Fibroblast of lung (primary cell): ENCODE results near the gene RBP4. TPM values are rescaled to one million over a fixed set of nuclear protein-coding genes. Genes with fewer than 3 reads are reported as not detected.

Source experiments
- DNase-seq, 2 donors: peaks; one replicate each; pipeline versions ENCODE4 v3.0.0 to v3.0.0-alpha.2; 2010; ENCODE audit warnings: low read depth in 2 of 2
- H2AFZ ChIP-seq: 2 replicates; pipeline ENCODE4 v1.5.1; 2012; ENCODE audit warnings: low read length, control low read depth, inconsistent platforms
- H3K27ac ChIP-seq: 2 replicates; pipeline ENCODE4 v1.5.1; 2011; ENCODE audit warnings: low read length, control low read depth; ENCODE audit not compliant: insufficient read depth
- H3K27me3 ChIP-seq: 2 replicates; pipeline ENCODE4 v1.5.1; 2011; ENCODE audit warnings: mild to moderate bottlenecking, low read length; ENCODE audit not compliant: control insufficient read depth, insufficient read depth
- H3K36me3 ChIP-seq: 2 replicates; pipeline ENCODE4 v1.5.1; 2011; ENCODE audit warnings: low read length; ENCODE audit not compliant: control insufficient read depth, insufficient read depth
- H3K4me1 ChIP-seq: 2 replicates; pipeline ENCODE4 v1.5.1; 2011; ENCODE audit warnings: low read length; ENCODE audit not compliant: control insufficient read depth, insufficient read depth; ENCODE audit errors: extremely low read depth
- H3K4me2 ChIP-seq: 2 replicates; pipeline ENCODE4 v1.5.1; 2011; ENCODE audit warnings: low read length, control low read depth; ENCODE audit not compliant: insufficient read depth; ENCODE audit errors: extremely low read depth
- H3K4me3 ChIP-seq, 4 experiments: fragments of 200-600 bp in 1 of 4; sonication (generic) in 1 of 4; replicated peaks in 1 of 4; 2 replicates each; pipeline ENCODE4 v1.5.1; 2011 to 2016; ENCODE audit warnings: low read length in 4 of 4, low read depth in 3 of 4, mild to moderate bottlenecking in 3 of 4, control low read depth in 2 of 4, inconsistent platforms in 1 of 4, mixed read lengths in 1 of 4; ENCODE audit not compliant: insufficient read depth in 1 of 4; ENCODE audit errors: control extremely low read depth in 1 of 4
- H3K79me2 ChIP-seq: 2 replicates; pipeline ENCODE4 v1.5.1; 2012; ENCODE audit warnings: mild to moderate bottlenecking, low read length, inconsistent platforms; ENCODE audit not compliant: control insufficient read depth, insufficient read depth
- H3K9ac ChIP-seq: 2 replicates; pipeline ENCODE4 v1.5.1; 2011; ENCODE audit warnings: mild to moderate bottlenecking, low read length, control low read depth; ENCODE audit not compliant: insufficient read depth
- H3K9me3 ChIP-seq: 2 replicates; pipeline ENCODE4 v1.5.1; 2012; ENCODE audit warnings: low read depth, low read length; ENCODE audit not compliant: control insufficient read depth, insufficient read depth
- H4K20me1 ChIP-seq: 2 replicates; pipeline ENCODE4 v1.5.1; 2011; ENCODE audit warnings: low read length; ENCODE audit not compliant: control insufficient read depth, insufficient read depth; ENCODE audit errors: extremely low read depth
- CTCF ChIP-seq, 2 donors: IDR thresholded peaks in 1 of 2; conservative IDR thresholded peaks in 1 of 2; 1 replicate in 1 of 2; 2 replicates in 1 of 2; pipeline ENCODE4 v1.5.1; 2011 to 2012; ENCODE audit warnings: low read length in 2 of 2, control low read depth in 1 of 2, inconsistent platforms in 1 of 2, low read depth in 1 of 2, mild to moderate bottlenecking in 1 of 2
- EZH2 ChIP-seq: IDR thresholded peaks from 2 replicates; pipeline ENCODE4 v1.5.1; 2012; ENCODE audit warnings: low read length, control low read depth, mild to moderate bottlenecking; ENCODE audit errors: missing control alignments
- polyA plus RNA-seq, 2 donors: library from polyadenylated mRNA; depleted of rRNA in 1 of 2; stranded (reverse) in 1 of 2; unstranded in 1 of 2; fragments of >200 nt; gene quantifications; 2 replicates each; pipeline ENCODE4 v1.2.1, GENCODE V29; 2011 to 2012; ENCODE audit warnings: missing spikeins in 1 of 2
- total RNA-seq: library from RNA; depleted of rRNA; stranded (reverse); fragments of >200 nt; gene quantifications from 2 replicates; pipeline ENCODE4 v1.2.1, GENCODE V29; 2014

RBP4 gene
- total and polyA plus RNA-seq, 2 donors (not counting 1 experiment from before 2014, with no cell fraction given) = 0.28 TPM; not detected in 1

DNA sequence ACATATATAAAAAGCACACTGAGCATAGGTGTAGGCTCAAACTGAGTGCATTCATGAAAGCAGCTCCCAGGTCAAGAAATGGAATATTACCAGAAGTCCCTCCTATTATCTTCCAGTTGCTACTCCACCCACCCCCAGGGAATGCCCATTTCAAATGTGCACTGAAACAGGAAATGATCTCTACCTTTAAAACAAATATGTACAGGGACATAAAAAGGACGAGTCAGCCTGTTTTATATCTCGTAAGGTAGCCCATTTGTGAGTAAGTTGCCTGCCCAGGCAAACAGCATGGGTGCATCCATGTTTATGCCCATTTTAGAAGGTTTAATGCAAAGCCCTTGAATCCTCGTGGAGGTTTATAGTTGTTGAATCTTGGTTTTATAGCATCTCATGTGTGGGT is 24.1 kb downstream of the RBP4 start:
- H3K4me2 ChIP-seq = no peak overlapping the region
- H4K20me1 ChIP-seq = no peaks in the 10 kb centered on the region
- H3K27me3 ChIP-seq = peaks cover 4% of the 10 kb centered on the region

DNA sequence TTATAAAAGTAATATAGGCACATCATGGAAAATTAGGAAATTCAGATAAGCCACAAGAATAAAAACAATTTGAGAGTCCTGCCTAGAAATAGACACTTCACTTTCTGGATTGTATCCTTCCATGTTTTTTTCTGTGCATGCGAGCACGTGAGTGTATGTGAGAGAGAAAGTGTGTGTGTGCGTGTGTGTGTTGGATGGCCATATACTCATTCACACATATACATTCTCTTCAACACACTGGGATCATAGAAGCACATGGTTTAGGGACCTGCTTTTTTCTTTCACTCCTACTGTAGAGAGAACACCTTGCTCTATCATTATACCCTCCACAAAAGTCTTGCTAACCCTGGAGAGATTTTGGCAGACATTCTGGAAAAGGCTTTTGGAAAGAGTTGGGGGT is 27.1 kb downstream of the RBP4 start:
- no peak for DNase-seq
- H3K4me3 ChIP-seq = no peak overlapping the region
- H3K4me2 ChIP-seq = no peak overlapping the region
- no peaks in the 10 kb centered on the region for H4K20me1 ChIP-seq
- H3K27me3 ChIP-seq = peaks cover 19% of the 10 kb centered on the region
- H3K4me1 ChIP-seq = no peaks in the 10 kb centered on the region
- no peak overlapping the region for H3K27ac ChIP-seq
- H3K79me2 ChIP-seq = no peaks in the 10 kb centered on the region
- no peak overlapping the region for H3K9ac ChIP-seq
- H3K9me3 ChIP-seq = no peaks in the 10 kb centered on the region
- TF ChIP-seq CTCF (conservative IDR thresholded peaks at IDR 0.05 in 1 of 2, IDR thresholded peaks at IDR 0.05 in 1 of 2; ENCODE audit: low read depth in 1 of 2, low read length in 2 of 2) (no peak), EZH2 (no peak)
- H3K36me3 ChIP-seq = no peaks in the 10 kb centered on the region
- H2AFZ ChIP-seq = no peak overlapping the region

More for the DNA sequence above, 24.1 kb downstream of the RBP4 start:
- no peaks in the 10 kb centered on the region for H3K79me2 ChIP-seq
- H3K4me1 ChIP-seq = no peaks in the 10 kb centered on the region
- no peak overlapping the region for H3K4me3 ChIP-seq
- no peaks in the 10 kb centered on the region for H3K9me3 ChIP-seq
- DNase-seq = no peak
- H3K9ac ChIP-seq = no peak overlapping the region
- no peak overlapping the region for H2AFZ ChIP-seq
- TF ChIP-seq EZH2 = no peak
- TF ChIP-seq CTCF (conservative IDR thresholded peaks at IDR 0.05 in 1 of 2, IDR thresholded peaks at IDR 0.05 in 1 of 2; ENCODE audit: low read depth in 1 of 2, low read length in 2 of 2) = no peak
- H3K36me3 ChIP-seq = no peaks in the 10 kb centered on the region
- no peak overlapping the region for H3K27ac ChIP-seq

DNA sequence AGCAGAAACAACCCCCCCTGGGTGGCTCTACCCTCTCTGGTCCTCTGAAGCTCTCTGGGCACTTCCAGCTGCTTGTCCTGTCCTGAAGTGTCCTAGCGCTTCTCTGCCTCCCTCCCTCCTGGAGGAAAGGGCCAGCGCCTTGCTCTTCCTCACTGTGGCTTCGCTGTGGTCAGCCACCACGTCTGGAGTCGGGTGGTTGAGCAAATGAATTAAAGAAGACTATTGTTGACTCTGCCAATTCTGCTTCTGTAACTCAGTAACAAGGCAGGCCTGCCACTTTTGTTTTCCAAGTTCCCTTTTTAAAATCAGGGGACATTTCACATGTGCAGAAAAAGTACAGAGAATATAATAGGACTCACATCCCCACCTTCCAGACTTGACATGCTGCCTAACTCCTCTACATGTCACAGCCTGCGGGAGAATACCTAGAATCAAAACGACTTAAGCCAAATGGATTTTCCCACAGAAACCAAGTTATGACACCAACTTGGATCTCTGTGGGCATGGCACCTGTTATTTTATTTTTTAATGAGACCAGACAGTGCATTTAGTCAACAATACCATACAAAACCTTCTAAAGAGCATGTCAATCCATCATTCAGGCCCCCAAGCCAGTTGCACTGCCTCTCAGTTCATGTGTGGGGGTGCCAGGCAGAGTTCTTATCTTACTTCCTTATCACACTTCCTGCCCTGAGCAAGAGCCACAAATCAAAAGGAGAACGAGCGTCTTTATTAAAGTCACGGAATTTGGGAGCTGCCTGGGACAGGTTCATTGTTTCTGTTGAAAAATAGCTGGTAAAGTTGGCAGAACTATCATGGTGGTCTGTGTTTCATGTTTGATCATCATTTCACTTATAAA is 27.8 kb downstream of the RBP4 start:
- H3K36me3 ChIP-seq = no peaks in the 10 kb centered on the region
- no peak overlapping the region for H3K4me2 ChIP-seq
- H3K27ac ChIP-seq = no peak overlapping the region
- H3K4me1 ChIP-seq = no peaks in the 10 kb centered on the region
- no peaks in the 10 kb centered on the region for H3K9me3 ChIP-seq
- TF ChIP-seq EZH2 (no peak), CTCF (conservative IDR thresholded peaks at IDR 0.05 in 1 of 2, IDR thresholded peaks at IDR 0.05 in 1 of 2; ENCODE audit: low read depth in 1 of 2, low read length in 2 of 2) (no peak)
- DNase-seq = no peak
- H3K27me3 ChIP-seq = peaks cover 25% of the 10 kb centered on the region
- no peak overlapping the region for H3K9ac ChIP-seq
- no peak overlapping the region for H2AFZ ChIP-seq
- H4K20me1 ChIP-seq = no peaks in the 10 kb centered on the region
- no peak overlapping the region for H3K4me3 ChIP-seq
- no peaks in the 10 kb centered on the region for H3K79me2 ChIP-seq
